ENCODE data around the gene DGKD. TPM values are rescaled to one million over a fixed set of nuclear protein-coding genes. Genes with fewer than 3 reads are reported as not detected.
"Not testable (repeated sequence)": the region's sequence is repeated elsewhere in the genome, so short reads cannot be mapped to it uniquely, and the experiment has no call there.

The DGKD gene
- total RNA-seq, 1 donor from 2014 or later = 44.7 TPM

GRCh38 chr2:233361297-233361696, 7.0 kb downstream of the DGKD start:
- DNase-seq (ENCODE audit: low spot score) = no peak

- DNase-seq (ENCODE audit: low spot score) = no peak
Measured at GRCh38 chr2:233362742-233363141, 8.4 kb downstream of the DGKD start.

DNA sequence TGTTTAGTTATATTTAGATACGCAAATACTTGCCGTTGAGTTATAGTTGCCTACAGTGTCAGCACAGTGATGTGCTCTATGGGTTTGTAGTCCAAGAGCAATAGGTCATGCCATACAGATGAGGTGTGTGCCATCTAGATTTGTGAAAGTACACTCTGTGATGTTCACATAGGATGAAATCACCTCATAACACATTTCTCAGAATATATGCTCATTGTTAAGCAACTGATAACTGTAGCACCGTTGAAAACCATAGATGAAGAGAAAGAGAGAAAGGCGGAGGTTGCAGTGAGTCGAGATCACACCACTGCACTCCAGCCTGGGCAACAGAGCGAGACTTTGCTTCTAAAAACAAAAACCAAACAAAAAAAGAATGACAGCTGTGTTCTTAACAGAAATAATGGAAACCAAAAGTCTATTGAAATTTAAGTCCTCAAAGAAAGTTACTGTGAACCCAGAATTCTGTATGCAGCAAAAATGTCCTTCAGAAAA, 9.5 kb downstream of the DGKD start:
- no peak for DNase-seq (ENCODE audit: low spot score)

DNA sequence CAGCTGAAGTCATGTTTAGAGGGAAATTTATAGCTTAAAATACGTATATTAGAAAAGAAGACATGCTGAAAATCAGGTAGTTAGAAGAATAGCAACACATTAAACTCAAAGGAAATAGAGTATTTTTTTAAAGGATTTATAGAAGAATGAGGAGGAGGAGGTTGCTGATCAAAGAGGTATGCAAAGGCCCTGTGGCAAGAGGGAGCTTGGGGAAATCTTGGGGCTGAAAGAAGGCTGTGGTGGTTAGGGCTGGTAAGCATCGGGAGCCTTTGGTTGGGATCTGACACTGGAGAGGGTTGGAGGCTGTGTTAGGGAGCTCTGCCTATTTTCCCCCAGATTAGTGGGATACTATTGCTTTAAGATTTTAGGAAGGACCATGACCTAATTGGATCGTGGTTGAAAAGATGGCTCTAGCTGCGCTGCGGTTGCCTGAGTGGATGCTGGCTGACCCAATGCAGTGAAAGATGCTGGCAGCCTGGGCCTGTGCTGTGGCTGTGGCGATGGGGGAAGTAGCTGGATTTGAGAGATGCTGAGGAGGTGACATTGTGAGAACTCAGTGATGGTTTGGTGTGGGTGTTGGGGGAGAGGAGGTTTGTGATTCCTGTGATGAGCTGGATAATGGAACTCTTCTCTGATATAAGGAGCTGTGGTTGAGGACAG, 11.7 kb downstream of the DGKD start:
- DNase-seq (ENCODE audit: low spot score) = no peak

DNA sequence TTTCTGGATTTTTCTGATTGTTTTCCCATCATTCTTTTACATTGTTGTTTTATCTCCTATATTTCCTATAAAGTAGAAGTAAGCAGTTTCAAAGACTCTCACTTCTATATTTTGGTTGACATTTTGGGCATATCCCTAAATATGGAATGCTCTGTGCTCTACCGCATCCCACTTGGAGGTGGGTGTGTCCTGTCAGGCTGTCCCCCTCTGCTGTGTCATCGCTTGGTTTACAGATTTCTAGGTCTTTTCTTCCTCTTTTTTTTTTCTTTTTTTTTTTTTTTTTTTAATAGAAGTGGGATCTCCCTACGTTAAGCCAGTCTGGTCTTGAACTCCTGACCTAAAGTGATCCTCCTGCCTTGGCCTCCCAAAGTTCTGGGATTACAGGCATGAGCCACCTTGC, 13.3 kb downstream of the DGKD start:
- DNase-seq (ENCODE audit: low spot score) = no peak

DNA sequence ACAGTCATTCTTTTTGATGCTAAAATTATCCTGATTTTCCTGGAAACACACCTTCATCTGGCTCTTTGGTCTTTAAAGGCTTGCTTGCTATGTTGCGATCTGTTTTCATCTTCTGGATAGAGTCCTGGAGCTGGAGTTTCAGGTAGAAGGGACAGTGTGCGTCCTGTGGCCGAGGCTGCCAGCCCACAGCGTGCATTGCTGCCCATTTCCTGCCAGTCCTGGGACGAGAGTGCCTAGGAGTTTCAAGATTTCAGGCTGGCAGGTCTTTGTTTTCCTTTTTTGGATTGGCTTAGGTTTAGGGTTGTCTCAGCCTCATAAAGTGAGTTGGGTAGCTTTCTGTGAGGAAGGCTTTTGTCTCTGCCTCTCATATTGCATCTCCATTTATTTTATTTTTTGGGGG, 14.5 kb downstream of the DGKD start:
- DNase-seq (ENCODE audit: low spot score) = no peak

- DNase-seq (ENCODE audit: low spot score) = no peak
Measured at GRCh38 chr2:233369462-233369861, 15.2 kb downstream of the DGKD start.

GRCh38 chr2:233369897-233370685, 15.8 kb downstream of the DGKD start:
- DNase-seq (ENCODE audit: low spot score) = no peak

DNA sequence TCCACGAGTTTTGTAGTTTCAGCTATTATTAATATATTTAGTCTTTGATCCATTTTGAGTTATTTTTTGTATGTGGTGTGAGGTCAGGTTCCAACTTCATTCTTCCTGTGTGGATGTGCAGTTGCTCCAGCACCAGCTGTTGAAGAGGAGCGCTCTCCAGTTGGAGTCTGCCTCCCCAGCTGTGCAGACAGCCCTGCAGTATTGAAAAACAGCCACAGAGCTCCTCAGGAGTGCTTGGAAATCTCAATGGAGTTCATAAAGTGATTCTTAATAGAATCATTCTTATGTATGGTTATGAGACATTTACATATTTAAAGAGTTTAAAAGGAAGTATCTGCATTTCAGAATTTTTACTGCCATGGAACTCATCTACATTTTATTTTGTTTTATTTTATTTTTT, 17.3 kb downstream of the DGKD start:
- no peak for DNase-seq (ENCODE audit: low spot score)

GRCh38 chr2:233372855-233373254, 18.6 kb downstream of the DGKD start:
- no peak for DNase-seq (ENCODE audit: low spot score)

GRCh38 chr2:233373316-233373715, 19.0 kb downstream of the DGKD start:
- no peak for DNase-seq (ENCODE audit: low spot score)

DNA sequence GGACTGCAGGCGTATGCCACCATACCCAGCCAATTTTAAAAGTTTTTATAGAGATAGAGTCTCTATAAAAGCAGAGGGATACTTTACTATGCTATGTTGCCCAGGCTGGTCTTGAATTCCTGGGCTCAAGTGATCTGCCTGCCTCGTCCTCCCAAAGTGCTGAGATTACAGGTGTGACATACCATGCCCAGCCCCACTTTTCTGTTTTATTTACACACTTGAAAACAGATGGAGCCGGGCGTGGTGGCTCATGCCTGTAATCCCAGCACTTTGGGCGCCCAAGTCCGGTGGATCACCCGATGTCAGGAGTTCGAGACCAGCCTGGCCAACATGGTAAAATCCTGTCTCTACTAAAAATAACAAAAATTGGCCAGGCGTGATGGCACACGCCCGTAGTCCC, 20.5 kb downstream of the DGKD start:
- not testable (repeated sequence) for DNase-seq (ENCODE audit: low spot score)

- DNase-seq (ENCODE audit: low spot score) = no peak
Measured at GRCh38 chr2:233375490-233376314, 21.4 kb downstream of the DGKD start.

- no peak for DNase-seq (ENCODE audit: low spot score)
Measured at GRCh38 chr2:233379034-233379433, 24.7 kb downstream of the DGKD start.

DNA sequence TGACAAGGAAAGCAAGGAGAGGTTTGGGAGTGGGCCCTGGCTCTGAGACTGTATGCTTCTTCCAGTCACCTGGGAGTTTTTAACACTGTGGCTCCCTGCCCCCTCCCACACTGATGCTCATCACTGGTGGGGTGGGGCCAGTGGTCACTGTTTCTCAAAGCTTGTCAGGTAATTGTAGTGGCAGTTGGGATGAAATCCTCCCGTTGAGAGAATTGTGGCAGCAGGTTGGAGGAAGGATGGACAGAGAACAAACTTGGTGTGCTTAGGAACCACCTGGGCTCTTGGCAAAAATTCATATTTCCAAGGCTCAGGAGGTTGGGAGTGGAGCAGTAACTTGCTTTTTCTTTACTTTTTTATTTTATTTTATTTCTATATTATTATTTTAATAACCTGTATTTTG, 25.1 kb downstream of the DGKD start:
- no peak for DNase-seq (ENCODE audit: low spot score)

- DNase-seq (ENCODE audit: low spot score) = no peak
Measured at GRCh38 chr2:233380132-233380895, 26.0 kb downstream of the DGKD start.

DNA sequence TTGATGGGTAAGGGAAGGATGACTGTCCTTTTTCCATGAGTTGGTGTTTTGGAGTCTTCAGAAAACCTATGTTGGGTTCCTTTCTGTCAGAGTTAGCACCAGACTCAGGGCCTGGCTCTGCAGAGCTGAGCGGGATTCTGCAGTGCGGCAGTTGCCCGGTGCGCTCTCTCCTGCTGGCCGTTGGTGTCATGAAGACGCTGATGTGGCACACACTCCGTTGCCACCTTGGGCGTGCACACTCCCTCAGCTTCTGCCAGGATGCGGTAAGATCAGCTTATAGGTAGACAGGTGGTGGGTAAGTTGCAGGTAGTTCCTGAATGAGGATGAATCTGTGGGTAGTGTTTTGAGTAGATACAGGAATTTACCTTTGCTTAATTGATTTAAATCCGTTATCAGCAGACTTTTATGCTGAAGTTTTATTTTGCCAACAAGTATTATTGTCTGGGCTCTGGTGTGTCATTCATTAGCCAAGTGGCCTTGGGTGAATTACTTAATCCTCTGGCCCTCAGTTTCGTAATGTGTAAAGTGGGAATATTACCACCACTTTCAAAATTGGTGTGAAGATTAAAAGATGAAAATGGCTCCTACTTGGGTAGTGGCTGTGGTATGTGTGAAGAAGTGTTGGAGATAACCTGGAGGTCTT, 26.8 kb downstream of the DGKD start:
- DNase-seq (ENCODE audit: low spot score) = no peak

GRCh38 chr2:233381638-233381995, 27.3 kb downstream of the DGKD start:
- no peak for DNase-seq (ENCODE audit: low spot score)

DNA sequence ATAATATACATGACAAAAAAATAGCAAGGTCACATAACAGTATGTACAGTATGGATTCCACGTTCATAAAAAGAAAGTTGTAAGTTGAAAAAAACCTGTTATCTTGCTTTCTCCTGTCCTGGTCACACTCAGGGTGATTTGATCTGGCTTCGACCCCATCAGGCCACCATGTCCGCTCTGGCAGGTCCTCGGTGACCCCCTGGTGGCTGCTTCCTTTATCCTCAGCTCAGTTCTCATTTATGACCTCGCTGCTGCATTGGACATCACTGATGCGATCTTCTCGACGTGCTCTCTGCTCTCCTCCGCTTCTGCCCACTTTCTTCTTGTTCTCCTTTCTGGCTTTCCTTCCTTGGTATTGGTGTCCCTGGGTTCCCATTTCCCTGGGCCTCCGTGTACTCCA, 29.7 kb downstream of the DGKD start:
- DNase-seq (ENCODE audit: low spot score) = no peak

DNA sequence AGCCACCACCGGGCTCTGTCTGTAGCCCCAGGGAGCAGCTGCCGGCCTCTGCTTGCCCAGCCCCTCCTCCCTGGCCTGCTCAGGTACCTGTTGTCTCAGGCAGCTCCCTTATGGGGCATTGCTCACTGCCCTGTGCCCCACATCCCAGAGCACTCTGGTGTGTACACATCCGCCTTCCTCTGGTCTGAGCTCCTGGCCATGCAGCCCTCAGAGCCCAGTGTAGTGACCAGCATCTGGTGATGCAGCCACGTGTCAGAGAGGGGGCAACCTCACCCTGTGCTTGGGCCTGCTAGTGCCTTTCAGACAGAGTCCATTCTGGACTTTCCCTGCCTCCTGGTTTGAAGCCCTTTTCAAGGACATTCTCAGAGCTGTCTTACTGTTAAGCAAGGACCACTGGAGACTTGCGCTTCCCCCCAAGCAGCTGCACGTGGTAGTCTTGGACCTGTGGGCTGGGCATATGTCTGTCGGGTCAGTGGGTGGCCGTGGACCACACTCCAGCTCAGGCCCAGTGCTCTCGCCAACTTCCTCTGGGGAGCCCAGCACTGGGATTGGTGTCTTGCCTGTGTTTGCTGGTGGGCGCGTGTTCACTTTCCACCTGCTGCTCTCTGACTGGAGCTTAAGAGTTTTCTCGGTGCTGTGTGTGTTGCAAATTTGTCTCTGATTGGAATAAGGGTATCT, 30.7 kb downstream of the DGKD start:
- peak; percentile 80 for DNase-seq (ENCODE audit: low spot score)

Measured in ureter (tissue), 1 donor.